GM12891 (cell line): ENCODE results near the gene OR14K1.

Experiments used
- POLR2A ChIP-seq: IDR thresholded peaks from 2 replicates; pipeline ENCODE4 v1.6.1; 2011; ENCODE audit warnings: low read depth, low read length, control low read depth
- POLR2AphosphoS5 ChIP-seq: IDR thresholded peaks from 2 replicates; pipeline ENCODE4 v1.6.1; 2011; ENCODE audit warnings: low read depth, low read length, control low read depth

- no peak for TF ChIP-seq POLR2AphosphoS5
- no peak for TF ChIP-seq POLR2A
These were observed 11.5 kb downstream of the OR14K1 start for GRCh38 chr1:247749870-247750269.
